Measurements from ENCODE around the gene USP6NL.

Gene USP6NL

DNA sequence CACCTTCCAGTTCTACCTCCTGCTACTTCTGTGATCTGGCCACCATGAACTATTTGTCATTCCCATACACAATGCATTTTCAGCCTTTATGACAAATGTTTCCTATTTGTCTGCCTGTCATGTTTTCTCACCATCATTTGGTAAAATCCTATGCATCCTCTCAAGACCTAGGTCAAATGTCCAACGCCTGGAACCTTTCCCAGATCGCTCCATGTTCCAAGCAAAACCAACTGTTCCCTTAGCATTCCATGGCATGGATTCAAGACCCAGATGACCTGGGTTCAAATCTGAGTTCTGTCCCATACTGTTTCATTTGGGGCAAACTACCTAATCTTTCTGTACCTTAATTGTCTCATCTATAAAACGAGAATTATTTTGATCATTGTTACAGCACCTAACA, 98.9 kb downstream of the USP6NL start:
- TF ChIP-seq, protein P1, sequence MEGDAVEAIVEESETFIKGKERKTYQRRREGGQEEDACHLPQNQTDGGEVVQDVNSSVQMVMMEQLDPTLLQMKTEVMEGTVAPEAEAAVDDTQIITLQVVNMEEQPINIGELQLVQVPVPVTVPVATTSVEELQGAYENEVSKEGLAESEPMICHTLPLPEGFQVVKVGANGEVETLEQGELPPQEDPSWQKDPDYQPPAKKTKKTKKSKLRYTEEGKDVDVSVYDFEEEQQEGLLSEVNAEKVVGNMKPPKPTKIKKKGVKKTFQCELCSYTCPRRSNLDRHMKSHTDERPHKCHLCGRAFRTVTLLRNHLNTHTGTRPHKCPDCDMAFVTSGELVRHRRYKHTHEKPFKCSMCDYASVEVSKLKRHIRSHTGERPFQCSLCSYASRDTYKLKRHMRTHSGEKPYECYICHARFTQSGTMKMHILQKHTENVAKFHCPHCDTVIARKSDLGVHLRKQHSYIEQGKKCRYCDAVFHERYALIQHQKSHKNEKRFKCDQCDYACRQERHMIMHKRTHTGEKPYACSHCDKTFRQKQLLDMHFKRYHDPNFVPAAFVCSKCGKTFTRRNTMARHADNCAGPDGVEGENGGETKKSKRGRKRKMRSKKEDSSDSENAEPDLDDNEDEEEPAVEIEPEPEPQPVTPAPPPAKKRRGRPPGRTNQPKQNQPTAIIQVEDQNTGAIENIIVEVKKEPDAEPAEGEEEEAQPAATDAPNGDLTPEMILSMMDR (IDR thresholded peaks at IDR 0.05; ENCODE audit: low read depth, low read length, missing control alignments) = no peak
- no peak for DNase-seq (ENCODE audit: low read depth)
- H3K4me3 ChIP-seq (ENCODE audit: low read depth, low read length) = no peak overlapping the region

DNA sequence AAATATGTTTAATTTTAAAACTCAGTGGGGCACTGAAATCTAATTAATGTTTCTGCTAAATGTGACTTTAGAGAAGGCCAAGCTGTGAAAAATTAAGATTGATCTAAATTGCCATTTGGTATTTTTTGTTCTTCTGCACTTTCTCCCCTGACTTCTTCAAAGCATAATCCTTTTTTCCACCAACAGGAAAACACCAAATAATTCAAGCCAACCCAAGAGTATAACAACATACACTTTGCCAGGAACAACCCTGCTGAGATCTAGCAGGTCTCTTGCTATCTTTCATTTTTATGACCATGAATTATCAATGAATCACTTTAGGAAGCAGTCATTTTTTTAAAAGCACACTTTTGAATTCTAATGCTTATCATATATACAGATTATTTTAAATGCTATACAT, 100.1 kb downstream of the USP6NL start:
- DNase-seq (ENCODE audit: low read depth) = no peak
- H3K4me3 ChIP-seq (ENCODE audit: low read depth, low read length) = no peak overlapping the region
- TF ChIP-seq, protein P1 (IDR thresholded peaks at IDR 0.05; ENCODE audit: low read depth, low read length, missing control alignments) = no peak

DNA sequence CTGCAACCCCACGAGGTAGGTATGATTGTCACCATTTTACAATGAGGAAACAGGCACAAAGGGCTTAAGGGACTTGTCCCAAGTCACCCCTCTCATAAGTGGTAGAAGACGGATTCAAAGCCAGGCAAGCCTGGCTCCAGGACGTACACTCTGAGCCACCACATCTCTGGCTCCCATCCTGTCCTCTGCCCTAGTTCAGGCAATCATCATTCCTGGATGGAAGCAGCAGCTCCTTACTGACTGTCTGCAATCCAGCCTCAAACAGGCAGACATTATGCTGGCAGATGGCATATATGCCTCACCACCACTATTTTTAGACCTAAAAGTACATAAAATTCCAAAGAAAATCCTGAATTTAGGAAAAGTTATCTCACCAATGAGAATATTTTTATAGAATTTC, 100.7 kb downstream of the USP6NL start:
- TF ChIP-seq, protein P1 (IDR thresholded peaks at IDR 0.05; ENCODE audit: low read depth, low read length, missing control alignments) = no peak
- no peak for DNase-seq (ENCODE audit: low read depth)
- H3K4me3 ChIP-seq (ENCODE audit: low read depth, low read length) = no peak overlapping the region

DNA sequence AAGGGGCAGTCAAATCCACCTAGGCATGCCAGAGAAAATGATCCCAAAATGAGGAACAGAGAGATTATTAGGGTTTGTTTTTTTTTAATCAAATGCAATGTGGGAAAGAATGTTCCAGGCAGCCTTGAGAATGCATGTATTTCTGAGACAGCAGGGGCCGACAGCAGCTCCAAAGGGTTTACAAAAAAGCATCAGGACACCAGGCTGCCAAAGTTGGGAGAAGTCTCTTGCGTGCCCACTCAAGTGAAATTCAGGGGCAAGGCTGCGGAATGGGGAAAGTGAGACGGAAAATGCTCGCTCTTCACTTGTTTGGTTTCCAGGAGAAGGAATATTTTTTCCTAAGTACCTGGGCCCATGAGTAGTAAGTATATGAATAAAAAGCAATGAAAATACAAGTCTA, 101.2 kb downstream of the USP6NL start:
- TF ChIP-seq, protein P1 (IDR thresholded peaks at IDR 0.05; ENCODE audit: low read depth, low read length, missing control alignments) = no peak
- DNase-seq (ENCODE audit: low read depth) = no peak
- no peak overlapping the region for H3K4me3 ChIP-seq (ENCODE audit: low read depth, low read length)

DNA sequence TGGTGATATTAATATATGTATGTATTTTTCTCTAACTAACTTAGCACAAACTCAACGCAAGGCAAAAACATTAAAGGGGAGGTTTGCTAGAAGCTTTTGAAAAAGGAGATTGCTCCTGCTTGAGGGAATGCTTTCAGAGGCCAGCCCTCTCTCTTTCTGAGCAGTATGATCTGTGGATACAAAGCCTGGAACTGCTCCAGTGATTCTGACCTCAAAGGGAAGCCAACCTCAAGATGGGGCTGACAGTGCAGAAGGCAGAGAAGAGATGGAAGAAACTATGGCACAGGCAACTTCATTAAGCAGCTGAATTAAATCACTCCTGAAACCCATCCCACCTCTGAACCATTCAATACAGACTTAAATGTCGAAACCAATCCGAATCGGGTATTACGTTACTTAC, 102.4 kb downstream of the USP6NL start:
- TF ChIP-seq, protein P1 (IDR thresholded peaks at IDR 0.05; ENCODE audit: low read depth, low read length, missing control alignments) = no peak
- DNase-seq (ENCODE audit: low read depth) = no peak
- H3K4me3 ChIP-seq (ENCODE audit: low read depth, low read length) = no peak overlapping the region

DNA sequence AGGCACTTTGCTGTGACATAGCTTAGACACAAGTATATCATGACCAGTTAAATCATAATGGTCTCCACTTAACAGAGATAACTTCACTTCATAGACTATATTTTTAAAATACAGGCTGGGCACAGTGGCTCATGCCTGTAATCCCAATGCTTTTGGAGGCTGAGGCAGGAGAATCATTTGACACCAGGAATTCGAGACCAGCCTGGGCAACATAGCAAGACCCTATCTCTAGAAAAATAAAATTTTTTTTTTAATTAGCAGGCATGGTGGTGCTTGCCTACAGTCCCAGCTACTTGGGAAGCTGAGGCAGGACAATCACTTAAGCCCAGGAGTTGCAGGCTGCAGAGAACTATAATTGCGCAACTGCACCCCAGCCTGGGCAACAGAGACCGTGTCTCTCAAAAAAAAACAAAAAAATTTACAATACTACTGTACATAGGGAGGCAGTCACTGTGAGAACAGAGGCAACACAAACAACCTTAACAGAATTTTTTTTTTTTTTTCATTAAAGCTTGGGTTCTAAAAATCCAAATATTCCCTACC, 105.1 kb downstream of the USP6NL start:
- no peak for DNase-seq (ENCODE audit: low read depth)
- no peak overlapping the region for H3K4me3 ChIP-seq (ENCODE audit: low read depth, low read length)
- TF ChIP-seq, protein P1 (IDR thresholded peaks at IDR 0.05; ENCODE audit: low read depth, low read length, missing control alignments) = no peak

DNA sequence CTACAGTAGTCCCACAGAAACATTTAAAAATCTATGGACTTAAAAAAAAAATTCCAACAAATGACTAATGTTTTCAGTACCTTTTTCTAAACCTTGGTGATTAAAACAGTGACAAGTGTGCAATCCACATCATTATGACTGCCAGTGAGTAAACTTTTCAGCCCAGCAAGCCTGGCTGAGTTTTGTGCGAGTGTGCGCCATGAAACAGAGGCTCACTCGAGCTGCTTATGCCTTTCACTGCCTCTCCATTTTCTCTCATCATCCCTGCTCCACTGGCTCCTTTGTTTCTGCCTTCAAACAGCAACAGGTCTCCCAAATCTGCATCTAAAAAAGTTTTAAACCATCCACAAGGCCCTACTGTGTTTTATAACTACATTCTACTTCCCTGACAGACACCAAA, 105.8 kb downstream of the USP6NL start:
- no peak for DNase-seq (ENCODE audit: low read depth)
- no peak overlapping the region for H3K4me3 ChIP-seq (ENCODE audit: low read depth, low read length)
- TF ChIP-seq, protein P1 (IDR thresholded peaks at IDR 0.05; ENCODE audit: low read depth, low read length, missing control alignments) = no peak
